IPS-18c (cell line): ENCODE data around the gene SSB.
A peak's percentile ranks its signal among the peaks of the same experiment; 100 is the strongest.
"Not testable (repeated sequence)": the region's sequence is repeated elsewhere in the genome, so short reads cannot be mapped to it uniquely, and the experiment has no call there.

ENCODE experiments used
- H3K4me3 ChIP-seq: 2 replicates; pipeline ENCODE4 v1.7.0; 2013; ENCODE audit warnings: low read depth, mild to moderate bottlenecking, low read length, moderate library complexity; ENCODE audit not compliant: insufficient read depth
- H3K9me3 ChIP-seq: one replicate; pipeline ENCODE4 v1.6.1; 2013; ENCODE audit warnings: mild to moderate bottlenecking, low read length, moderate library complexity; ENCODE audit not compliant: control insufficient read depth, insufficient read depth

Gene SSB

GRCh38 chr2:169798718-169799592 lies at the start of gene SSB:
TSS of gene SSB (plus strand) at chr2:169798871. CDS start at chr2:169800961, 2,090 bp downstream.
- Histone ChIP-seq H3K9me3 (no peaks in the 10 kb centered on the region), H3K4me3 (peak within 1 kb of the TSS; percentile 95)

DNA sequence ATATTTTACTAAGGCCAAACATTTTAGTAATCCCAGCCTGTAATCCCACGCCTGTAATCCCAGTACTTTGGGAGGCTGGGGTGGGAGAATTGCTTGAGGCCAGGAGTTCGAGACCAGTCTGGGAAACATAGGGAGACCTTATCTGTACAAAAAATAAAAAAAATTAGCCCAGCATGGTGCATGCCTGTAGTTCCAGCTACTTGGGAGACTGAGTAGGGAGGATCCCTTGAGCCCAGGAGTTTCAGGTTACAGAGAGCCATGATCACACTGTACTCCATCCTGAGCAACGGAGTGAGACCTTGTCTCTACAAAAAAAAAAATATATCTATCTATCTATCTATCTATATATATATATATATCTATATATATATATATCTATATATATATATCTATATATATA lies 45.9 kb upstream of the SSB start:
- H3K9me3 ChIP-seq: peaks cover 2% of the 10 kb centered on the region
- H3K4me3 ChIP-seq: no peak overlapping the region

GRCh38 chr2:169755083-169755870 lies 43.4 kb upstream of the SSB start:
- H3K4me3 ChIP-seq: no peak overlapping the region
- H3K9me3 ChIP-seq: peaks cover 2% of the 10 kb centered on the region

DNA sequence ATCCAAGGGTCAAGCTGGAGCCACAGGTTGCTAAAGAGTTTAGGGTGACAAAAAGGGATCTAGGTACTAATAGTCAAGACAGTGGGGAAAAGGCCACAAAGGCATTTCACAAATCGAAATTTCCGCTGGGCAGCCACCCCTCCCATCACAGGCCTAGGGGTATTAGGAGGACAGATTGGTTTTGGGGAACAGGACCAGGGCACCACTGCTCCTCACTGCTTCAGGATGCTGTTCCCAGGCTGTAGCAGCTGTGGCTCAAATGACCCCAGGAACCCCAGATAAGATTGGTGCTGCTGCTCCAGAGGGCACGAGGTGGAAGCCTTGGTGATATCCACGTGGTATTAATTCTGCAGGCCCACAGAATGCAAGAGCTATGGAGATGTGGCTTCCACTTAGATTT lies 42.3 kb upstream of the SSB start:
- Histone ChIP-seq H3K4me3 (no peak overlapping the region), H3K9me3 (peaks cover 2% of the 10 kb centered on the region)

DNA sequence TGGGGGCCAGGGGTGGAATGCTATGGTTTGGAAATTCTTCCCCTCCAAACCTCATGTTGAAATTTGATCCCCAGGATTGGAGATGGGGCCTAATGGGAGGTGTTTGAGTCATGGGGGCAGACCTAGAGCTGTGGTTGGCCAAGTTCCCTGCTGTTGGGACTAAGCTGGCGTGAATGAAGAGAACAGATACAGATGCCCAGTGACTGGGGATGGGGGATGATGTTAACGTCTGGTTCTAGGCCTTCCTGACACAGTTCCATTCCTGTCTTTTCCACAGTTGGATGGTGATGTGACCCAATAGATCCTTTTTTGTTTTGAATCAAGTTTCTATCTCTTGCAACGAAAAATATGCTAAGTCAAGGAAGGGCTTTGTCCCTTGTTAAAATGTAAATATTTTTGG lies 41.3 kb upstream of the SSB start:
- Histone ChIP-seq H3K9me3 (peaks cover 2% of the 10 kb centered on the region), H3K4me3 (no peak overlapping the region)

- Histone ChIP-seq H3K9me3 (peaks cover 2% of the 10 kb centered on the region), H3K4me3 (no peak overlapping the region)
These were observed 40.9 kb upstream of the SSB start for GRCh38 chr2:169757778-169758177.

DNA sequence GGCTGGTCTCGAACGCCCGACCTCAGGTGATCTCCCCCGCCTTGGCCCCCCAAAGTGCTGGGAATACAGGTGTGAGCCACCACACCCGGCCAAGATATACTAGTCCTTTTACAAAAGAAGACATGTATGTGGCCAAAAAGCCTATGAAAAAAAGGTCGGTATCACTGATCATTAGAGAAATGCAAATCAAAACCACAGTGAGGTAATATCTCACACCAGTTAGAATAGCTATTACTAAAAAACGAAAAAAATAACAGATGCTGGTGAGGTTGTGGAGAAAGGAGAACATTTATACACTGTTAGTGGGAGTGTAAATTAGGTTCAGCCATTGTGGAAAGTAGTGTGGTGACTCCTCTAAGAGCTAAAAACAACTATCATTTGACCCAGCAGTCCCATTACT lies 38.7 kb upstream of the SSB start:
- Histone ChIP-seq H3K9me3 (peaks cover 2% of the 10 kb centered on the region), H3K4me3 (no peak overlapping the region)

DNA sequence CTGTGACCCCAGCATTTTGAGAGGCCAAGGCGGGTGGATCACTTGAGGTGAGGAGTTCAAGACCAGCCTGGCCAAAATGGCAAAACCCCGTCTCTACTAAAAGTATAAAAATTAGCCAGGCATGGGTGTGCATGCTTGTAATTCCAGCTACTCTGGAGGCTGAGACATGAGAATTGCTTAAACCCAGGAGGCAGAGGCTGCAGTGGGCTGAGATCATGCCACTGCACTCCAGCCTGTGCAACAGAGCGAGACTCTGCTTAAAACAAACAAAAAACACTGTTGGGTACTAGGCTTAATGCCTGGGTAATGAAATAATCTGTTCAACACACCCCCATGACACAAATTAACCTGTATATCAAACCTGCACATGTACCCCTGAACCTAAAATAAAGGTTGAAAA lies 37.9 kb upstream of the SSB start:
- H3K9me3 ChIP-seq, H3K4me3 ChIP-seq: not testable (repeated sequence)

DNA sequence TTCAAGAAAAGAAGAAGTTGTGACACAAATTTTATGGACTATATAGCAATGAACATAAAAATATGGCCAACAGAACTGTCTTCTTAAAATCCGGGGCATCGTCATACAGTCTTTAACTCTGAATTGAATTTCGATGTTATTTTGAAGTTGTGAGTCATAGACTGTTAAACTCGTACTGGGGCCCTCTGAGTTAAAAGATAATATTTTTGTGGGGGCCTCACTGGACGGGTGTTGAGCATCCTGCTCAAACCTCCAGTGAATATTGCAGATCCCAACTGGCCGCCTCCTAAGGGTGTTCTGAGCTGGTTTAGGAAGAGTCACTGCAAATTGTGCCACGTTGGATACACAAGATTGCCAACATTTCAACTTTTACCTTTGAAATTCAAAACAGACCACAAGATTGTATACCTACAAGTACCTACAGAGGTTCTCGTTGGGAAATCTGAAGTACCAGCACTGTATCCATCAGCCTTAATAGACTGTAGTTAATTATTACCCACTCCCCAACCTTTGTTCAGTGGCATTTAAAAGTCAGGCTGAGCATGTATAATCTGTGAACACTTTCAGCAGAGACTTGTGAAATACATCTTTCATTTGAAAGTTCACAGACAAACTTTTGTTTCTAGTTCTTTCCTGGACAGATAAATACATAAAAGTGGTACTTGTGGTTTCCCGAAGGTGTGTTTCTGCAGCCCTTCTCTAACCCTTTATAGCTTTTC lies 37.3 kb upstream of the SSB start:
- Histone ChIP-seq H3K9me3 (peaks cover under 1% of the 10 kb centered on the region), H3K4me3 (no peak overlapping the region)

DNA sequence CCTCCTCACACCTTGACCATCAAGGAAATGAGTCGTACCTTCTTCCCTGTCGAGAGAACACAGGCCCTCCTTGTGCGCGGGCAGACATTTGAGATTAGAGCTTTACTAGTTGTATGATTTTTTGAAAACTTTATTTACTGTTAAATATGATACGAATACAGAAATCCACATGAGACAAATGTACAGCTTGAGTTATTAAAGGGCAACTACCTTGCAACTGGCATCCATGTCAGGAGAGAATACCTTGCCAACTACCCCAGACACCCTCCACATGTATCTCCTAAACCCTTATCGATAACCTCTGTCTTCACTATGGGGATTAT lies 36.7 kb upstream of the SSB start:
- no peaks in the 10 kb centered on the region for H3K9me3 ChIP-seq
- H3K4me3 ChIP-seq: no peak overlapping the region

DNA sequence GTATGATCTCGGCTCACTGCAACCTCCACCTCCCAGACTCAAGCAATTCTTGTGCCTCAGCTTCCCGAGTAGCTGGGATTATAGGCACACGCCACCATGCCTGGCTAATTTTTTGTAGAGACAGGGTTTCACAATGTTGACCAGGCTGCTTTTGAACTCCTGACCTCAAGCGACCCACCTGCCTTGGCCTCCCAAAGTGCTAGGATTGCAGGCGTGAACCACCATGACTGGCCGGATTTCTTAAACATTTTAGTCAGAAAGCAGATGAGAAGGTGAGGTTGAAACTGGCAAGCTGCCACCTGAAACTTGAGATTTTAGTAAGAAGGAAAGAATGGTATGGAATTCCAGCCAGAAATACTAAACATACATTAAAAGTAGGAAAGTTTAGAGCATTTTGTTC lies 33.1 kb upstream of the SSB start:
- no peak overlapping the region for H3K4me3 ChIP-seq
- H3K9me3 ChIP-seq: no peaks in the 10 kb centered on the region

DNA sequence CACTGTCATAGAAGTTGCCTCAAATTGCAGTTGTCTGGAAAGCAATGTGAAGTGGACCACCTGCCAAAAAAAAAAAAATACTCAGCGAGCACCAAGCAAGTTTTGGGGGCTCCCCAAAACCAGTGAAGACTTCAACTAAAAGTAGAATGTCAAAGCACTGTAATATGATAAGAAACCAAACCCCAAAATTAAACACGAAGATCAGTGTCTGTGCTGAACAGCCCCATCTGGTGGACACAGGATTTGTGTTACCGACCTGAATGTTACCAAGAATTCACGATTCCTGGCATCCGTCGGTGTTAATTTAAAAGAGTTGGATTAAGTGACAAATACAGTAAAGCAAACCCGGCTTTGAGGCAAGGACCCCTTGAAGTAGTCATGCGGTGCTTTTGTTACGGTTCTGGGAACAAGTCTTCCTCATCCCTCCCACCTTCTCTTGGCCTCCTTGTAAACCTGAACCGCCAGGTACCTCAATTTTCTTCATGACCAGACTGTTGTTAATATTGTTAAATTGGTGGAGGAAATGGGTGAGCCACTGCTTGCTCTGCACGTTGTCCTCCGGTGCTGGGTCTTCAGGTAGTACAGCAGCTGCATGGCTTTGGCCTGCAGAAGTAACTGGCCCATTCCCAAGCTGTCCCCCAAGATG lies 31.3 kb upstream of the SSB start:
- H3K9me3 ChIP-seq: no peaks in the 10 kb centered on the region
- H3K4me3 ChIP-seq: no peak overlapping the region

DNA sequence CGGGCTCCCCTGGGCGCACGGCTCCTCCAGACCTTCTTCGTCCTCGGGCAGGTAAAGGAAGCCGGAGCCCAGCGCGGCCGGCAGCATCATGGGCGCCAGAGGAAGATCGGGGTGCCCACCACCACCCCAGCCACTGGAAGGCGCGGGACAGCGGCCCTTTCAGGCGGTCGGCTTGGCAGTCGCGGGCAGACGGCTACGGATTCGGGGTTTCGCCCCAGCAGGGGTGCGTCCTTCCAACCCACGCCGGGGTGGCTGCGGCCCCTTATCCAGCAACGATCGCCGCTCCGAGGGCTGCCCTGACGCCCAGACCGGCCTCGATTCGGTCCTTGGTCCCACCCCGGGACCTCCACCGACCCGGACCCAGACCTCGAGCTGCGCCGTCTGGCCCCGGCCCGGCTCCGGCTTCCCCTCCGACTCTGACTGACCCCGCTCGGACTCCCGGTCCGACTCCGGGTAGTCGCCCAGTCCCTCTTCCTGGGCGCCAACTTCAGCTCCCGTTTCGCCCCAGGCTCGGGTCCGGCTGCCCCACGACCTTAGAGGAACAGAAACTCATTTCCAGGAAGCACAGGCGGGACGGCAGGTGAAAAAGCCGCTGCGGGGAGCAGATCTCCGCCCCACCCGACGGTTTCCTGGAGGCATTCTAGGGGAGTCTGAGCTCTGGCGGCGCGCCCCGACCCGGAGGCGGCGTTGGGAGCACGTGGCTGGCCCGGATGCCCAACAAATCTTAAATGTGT lies 30.2 kb upstream of the SSB start:
- H3K9me3 ChIP-seq: no peaks in the 10 kb centered on the region
- no peak overlapping the region for H3K4me3 ChIP-seq

DNA sequence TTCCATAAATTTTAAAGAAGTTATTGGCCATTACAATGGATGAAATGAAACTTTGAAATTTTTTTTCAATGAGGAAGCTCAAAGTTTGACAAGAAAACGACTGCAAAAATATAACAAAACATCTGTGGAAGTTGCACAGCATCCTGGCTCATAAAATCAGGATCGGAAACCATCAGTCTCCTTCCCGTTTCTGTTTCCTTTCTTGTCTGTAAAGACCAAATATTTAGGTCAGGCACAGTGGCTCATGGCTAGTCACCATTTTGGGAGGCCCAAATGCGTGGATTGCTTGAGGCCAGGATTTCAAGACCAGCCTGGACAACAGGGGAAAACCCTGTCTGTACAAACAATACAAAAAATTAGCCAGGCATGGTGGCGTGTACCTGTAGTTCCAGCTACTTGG lies 27.6 kb upstream of the SSB start:
- Histone ChIP-seq H3K9me3 (no peaks in the 10 kb centered on the region), H3K4me3 (no peak overlapping the region)

DNA sequence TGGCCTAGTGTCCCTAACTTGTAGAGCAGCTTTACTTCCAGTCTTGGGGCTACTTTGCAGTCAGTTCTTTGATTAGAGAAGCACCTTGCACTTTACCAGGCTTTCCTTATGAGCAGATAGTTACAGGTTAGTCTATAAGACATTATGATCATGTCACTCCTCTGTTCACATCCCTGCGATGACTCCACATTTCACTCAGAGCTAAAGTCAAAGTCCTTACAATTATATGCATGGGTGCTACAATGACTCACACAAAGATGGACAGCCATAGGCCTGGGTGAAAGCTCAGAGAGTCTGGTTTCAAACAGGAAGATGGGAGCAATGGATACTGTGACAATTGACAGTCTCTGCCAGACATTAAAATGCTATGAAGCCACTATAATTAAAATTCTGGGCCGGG lies 27.1 kb upstream of the SSB start:
- Histone ChIP-seq H3K9me3 (no peaks in the 10 kb centered on the region), H3K4me3 (no peak overlapping the region)

DNA sequence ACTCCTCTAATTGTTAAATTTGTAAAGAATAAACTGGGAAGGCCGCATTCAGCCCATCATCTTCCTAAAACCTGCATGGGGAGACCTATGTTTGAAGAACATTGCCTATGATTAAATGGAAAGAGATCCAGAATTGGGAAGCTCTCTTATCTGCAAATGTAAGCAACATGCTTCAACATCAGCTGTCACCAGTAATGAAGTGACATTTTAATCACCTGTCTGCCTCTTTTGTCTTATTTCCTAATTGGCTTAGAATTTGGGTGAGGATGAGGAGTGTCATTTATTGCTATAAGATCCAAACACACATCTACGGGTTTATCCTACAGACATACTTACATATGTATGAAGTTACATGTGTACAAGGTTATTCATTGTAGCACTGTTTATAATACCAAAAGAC lies 26.0 kb upstream of the SSB start:
- H3K4me3 ChIP-seq: no peak overlapping the region
- H3K9me3 ChIP-seq: no peaks in the 10 kb centered on the region

DNA sequence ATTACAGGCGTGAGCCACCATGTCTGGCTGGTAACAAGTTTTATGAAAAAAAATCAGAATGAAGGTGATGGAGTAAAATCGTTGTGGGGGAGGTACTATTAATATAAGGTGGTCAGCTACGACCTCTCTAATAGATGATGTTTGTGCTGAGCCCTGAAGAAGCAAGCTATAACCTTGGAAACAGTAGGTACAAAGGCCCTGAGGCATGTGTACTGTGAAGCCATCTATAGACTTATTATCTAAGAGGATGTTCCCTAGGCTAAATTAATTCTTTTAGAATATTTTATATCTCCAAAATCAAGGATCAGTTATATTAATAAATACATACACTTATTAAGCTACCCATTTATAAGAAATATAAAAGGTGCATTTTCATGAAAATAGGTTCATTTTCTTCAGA lies 23.3 kb upstream of the SSB start:
- H3K9me3 ChIP-seq: no peaks in the 10 kb centered on the region
- H3K4me3 ChIP-seq: no peak overlapping the region
